ENCODE data around the gene CCDC47. TPM values are rescaled to one million over a fixed set of nuclear protein-coding genes. Genes with fewer than 3 reads are reported as not detected.

Gene CCDC47
- total RNA-seq, 1 experiment from 2014 or later = 117 TPM

DNA sequence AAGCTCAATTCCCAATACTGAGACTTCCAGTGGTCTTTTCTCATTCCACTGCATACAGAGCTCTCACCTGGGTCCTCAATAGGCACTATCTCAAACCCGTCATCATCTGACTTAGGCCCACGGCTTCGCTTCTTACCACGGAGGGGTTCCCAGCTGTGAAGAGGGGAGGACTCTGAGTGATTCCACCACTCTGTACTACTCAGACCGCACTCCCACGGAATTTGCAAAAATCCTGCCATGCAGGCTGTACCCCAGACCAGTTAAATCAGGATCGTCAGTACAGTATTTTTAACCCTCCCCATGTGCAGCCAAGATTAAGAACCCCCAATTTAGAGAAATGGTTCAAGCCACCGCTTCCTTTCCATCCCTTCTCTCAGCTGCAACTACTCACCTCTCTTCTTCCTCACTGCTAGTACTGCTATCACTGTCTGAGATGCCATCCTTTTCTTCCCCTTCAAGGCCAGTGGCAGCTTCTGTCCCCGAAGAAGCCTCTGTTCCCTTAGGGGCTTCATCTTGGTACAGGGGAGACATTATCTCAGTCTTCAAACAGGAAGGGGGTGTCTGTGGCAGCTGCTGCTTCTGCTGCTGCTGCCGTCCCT is 47.7 kb upstream of the CCDC47 start:
- Histone ChIP-seq H3K27me3 (ENCODE audit: insufficient read depth, low read length) (no peaks in the 10 kb centered on the region), H2AFZ (ENCODE audit: low read depth, low read length, poor library complexity, severe bottlenecking) (no peak overlapping the region), H3K9me2 (ENCODE audit: insufficient read depth) (no peaks in the 10 kb centered on the region), H4K20me1 (ENCODE audit: insufficient read depth) (peaks cover 8% of the 10 kb centered on the region; the same call in 1 of the 2 replicates), H3K36me3 (ENCODE audit: control insufficient read depth in 1 of 2, insufficient read depth in 2 of 2, low read length in 2 of 2) (peaks cover 90 to 93% of the 10 kb centered on the region in 2 experiments), H3K4me1 (ENCODE audit: control insufficient read depth in 1 of 2, insufficient read depth in 2 of 2, low read length in 2 of 2) (peaks cover 4 to 6% of the 10 kb centered on the region in 2 experiments; a peak in 2 of 4 replicates), H3K79me2 (ENCODE audit: insufficient read depth, low read length) (peaks cover 78% of the 10 kb centered on the region), H3K4me3 (replicated peaks in 1 of 2; ENCODE audit: low read depth in 1 of 2, low read length in 2 of 2) (no peak overlapping the region), H3K27ac (ENCODE audit: low read depth, low read length) (no peak overlapping the region), H3K9me3 (ENCODE audit: control insufficient read depth in 1 of 2, insufficient read depth in 1 of 2, low read depth in 1 of 2, low read length in 2 of 2) (no peaks in the 10 kb centered on the region), H3K9ac (ENCODE audit: low read length) (no peak overlapping the region), H3K4me2 (ENCODE audit: low read length) (no peak overlapping the region)
- ATAC-seq (no peak), DNase-seq (ENCODE audit: low read depth, low spot score) (no peak)
- RAD21 ChIA-PET (ENCODE audit: low non-redundant PET in 1 of 2, low total read pairs in 2 of 2, uncharacterized antibody in 2 of 2, unreplicated experiment in 2 of 2) = no interaction called here
- POLR2A ChIA-PET = no interaction called here
- CTCF ChIA-PET = no interaction called here
- intact Hi-C loops (cut with micrococcal nuclease) = no loop called here
- BruUV-seq (replicated peaks) = no TSS peak
- TF ChIP-seq, protein P1, sequence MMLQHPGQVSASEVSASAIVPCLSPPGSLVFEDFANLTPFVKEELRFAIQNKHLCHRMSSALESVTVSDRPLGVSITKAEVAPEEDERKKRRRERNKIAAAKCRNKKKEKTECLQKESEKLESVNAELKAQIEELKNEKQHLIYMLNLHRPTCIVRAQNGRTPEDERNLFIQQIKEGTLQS (IDR thresholded peaks at IDR 0.05) = no peak
- TF ChIP-seq, protein P2, sequence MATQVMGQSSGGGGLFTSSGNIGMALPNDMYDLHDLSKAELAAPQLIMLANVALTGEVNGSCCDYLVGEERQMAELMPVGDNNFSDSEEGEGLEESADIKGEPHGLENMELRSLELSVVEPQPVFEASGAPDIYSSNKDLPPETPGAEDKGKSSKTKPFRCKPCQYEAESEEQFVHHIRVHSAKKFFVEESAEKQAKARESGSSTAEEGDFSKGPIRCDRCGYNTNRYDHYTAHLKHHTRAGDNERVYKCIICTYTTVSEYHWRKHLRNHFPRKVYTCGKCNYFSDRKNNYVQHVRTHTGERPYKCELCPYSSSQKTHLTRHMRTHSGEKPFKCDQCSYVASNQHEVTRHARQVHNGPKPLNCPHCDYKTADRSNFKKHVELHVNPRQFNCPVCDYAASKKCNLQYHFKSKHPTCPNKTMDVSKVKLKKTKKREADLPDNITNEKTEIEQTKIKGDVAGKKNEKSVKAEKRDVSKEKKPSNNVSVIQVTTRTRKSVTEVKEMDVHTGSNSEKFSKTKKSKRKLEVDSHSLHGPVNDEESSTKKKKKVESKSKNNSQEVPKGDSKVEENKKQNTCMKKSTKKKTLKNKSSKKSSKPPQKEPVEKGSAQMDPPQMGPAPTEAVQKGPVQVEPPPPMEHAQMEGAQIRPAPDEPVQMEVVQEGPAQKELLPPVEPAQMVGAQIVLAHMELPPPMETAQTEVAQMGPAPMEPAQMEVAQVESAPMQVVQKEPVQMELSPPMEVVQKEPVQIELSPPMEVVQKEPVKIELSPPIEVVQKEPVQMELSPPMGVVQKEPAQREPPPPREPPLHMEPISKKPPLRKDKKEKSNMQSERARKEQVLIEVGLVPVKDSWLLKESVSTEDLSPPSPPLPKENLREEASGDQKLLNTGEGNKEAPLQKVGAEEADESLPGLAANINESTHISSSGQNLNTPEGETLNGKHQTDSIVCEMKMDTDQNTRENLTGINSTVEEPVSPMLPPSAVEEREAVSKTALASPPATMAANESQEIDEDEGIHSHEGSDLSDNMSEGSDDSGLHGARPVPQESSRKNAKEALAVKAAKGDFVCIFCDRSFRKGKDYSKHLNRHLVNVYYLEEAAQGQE (IDR thresholded peaks at IDR 0.05; ENCODE audit: low read depth) = no peak
- TF ChIP-seq POLR2AphosphoS5 (IDR thresholded peaks at IDR 0.05; ENCODE audit: low read depth, low read length) = peak; percentile 32
